Measurements from ENCODE around the gene SLC24A3. TPM values are rescaled to one million over a fixed set of nuclear protein-coding genes. Genes with fewer than 3 reads are reported as not detected.

Gene SLC24A3
- total and polyA plus RNA-seq, 9 donors: 4.8 to 40.5 (median 18.6) TPM

- WGBS, 3 donors: 65 to 70% (median 66%) methylated on average over 2 of the region's 2 CpGs
- no peak for TF ChIP-seq CTCF (IDR thresholded peaks at IDR 0.05)
Measured at GRCh38 chr20:19761841-19762240, 549.4 kb downstream of the SLC24A3 start.

GRCh38 chr20:19764207-19764606, 551.8 kb downstream of the SLC24A3 start:
- Histone ChIP-seq H3K9me3 (no peaks in the 10 kb centered on the region), H3K36me3 (no peaks in the 10 kb centered on the region), H3K4me3 (no peak overlapping the region), H3K27ac (no peak overlapping the region), H3K4me1 (ENCODE audit: insufficient read depth) (peaks cover 3% of the 10 kb centered on the region), H3K27me3 (no peaks in the 10 kb centered on the region)
- no peak for DNase-seq
- WGBS, 3 donors: 29 to 36% (median 29%) methylated on average over 8 of the region's 8 CpGs
- TF ChIP-seq POLR2A (IDR thresholded peaks at IDR 0.05) (no peak), EP300 (IDR thresholded peaks at IDR 0.05) (no peak), CTCF (IDR thresholded peaks at IDR 0.05) (no peak)
- intact Hi-C loops (cut with DNase I): no loop called here

More at GRCh38 chr20:19761841-19762240, 549.4 kb downstream of the SLC24A3 start:
- no peak for DNase-seq
- H3K4me1 ChIP-seq (ENCODE audit: insufficient read depth): peaks cover 6% of the 10 kb centered on the region
- no peaks in the 10 kb centered on the region for H3K36me3 ChIP-seq
- no peak overlapping the region for H3K27ac ChIP-seq
- no peaks in the 10 kb centered on the region for H3K27me3 ChIP-seq
- no peaks in the 10 kb centered on the region for H3K9me3 ChIP-seq
- intact Hi-C loops (cut with DNase I): no loop called here
- no peak overlapping the region for H3K4me3 ChIP-seq

- H3K36me3 ChIP-seq: no peaks in the 10 kb centered on the region
- intact Hi-C loops (cut with DNase I): no loop called here
- TF ChIP-seq EP300 (IDR thresholded peaks at IDR 0.05) (no peak), POLR2A (IDR thresholded peaks at IDR 0.05) (no peak)
- 90 to 98% (median 93%) methylated on average over 2 of the region's 2 CpGs for WGBS, 3 donors
- H3K4me3 ChIP-seq: no peak overlapping the region
- H3K27ac ChIP-seq: no peak overlapping the region
- DNase-seq: no peak
- H3K9me3 ChIP-seq: no peaks in the 10 kb centered on the region
- no peaks in the 10 kb centered on the region for H3K27me3 ChIP-seq
- H3K4me1 ChIP-seq (ENCODE audit: insufficient read depth): peaks cover 3% of the 10 kb centered on the region
Measured at GRCh38 chr20:19765266-19765665, 552.8 kb downstream of the SLC24A3 start.

- H3K27me3 ChIP-seq: no peaks in the 10 kb centered on the region
- 93 to 96% (median 95%) methylated on average over 4 of the region's 4 CpGs for WGBS, 3 donors
- H3K4me1 ChIP-seq (ENCODE audit: insufficient read depth): peaks cover 6% of the 10 kb centered on the region
- no peaks in the 10 kb centered on the region for H3K36me3 ChIP-seq
- intact Hi-C loops (cut with DNase I): no loop called here
- H3K4me3 ChIP-seq: no peak overlapping the region
- DNase-seq: no peak
- TF ChIP-seq EP300 (IDR thresholded peaks at IDR 0.05) (no peak), POLR2A (IDR thresholded peaks at IDR 0.05) (no peak), CTCF (IDR thresholded peaks at IDR 0.05) (no peak)
- H3K9me3 ChIP-seq: no peaks in the 10 kb centered on the region
- no peak overlapping the region for H3K27ac ChIP-seq
Measured at GRCh38 chr20:19765913-19766312, 553.5 kb downstream of the SLC24A3 start.

- no peak for DNase-seq
- intact Hi-C loops (cut with DNase I): no loop called here
- H3K27ac ChIP-seq: no peak overlapping the region
- H3K9me3 ChIP-seq: no peaks in the 10 kb centered on the region
- TF ChIP-seq POLR2A (IDR thresholded peaks at IDR 0.05): no peak
- TF ChIP-seq EP300 (IDR thresholded peaks at IDR 0.05): no peak
- TF ChIP-seq CTCF (IDR thresholded peaks at IDR 0.05): no peak
- H3K27me3 ChIP-seq: no peaks in the 10 kb centered on the region
- H3K4me3 ChIP-seq: no peak overlapping the region
- WGBS, 3 donors: 61 to 73% (median 71%) methylated on average over 4 of the region's 4 CpGs
- peaks cover 12% of the 10 kb centered on the region for H3K4me1 ChIP-seq (ENCODE audit: insufficient read depth)
- no peaks in the 10 kb centered on the region for H3K36me3 ChIP-seq
Measured at GRCh38 chr20:19767070-19767469, 554.6 kb downstream of the SLC24A3 start.
